GM12873 (cell line): ENCODE data around the gene REG3A.

Source experiments
- TF ChIP-seq, protein P1 (sequence below): IDR thresholded peaks from 2 replicates; pipeline ENCODE4 v1.5.1; 2012; ENCODE audit warnings: low read depth, mild to moderate bottlenecking, moderate library complexity, low read length, control low read depth; ENCODE audit not compliant: insufficient read depth; ENCODE audit errors: missing control alignments

REG3A gene

DNA sequence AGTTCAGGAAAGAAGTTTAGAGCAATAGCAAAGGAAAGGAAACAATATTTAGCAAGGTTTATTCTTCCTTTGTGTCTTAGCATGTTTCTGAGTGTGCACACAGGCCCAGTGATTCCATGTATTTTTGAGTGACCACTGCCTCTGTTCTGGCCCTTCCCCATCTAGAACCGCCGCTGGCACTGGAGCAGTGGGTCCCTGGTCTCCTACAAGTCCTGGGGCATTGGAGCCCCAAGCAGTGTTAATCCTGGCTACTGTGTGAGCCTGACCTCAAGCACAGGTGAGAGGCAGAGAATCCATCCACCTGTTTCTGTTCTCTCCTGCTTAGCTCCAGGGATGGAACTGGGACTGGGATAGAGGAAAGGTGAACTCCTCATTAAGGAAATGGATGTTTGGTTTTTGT lies 36.9 kb downstream of the REG3A start:
- TF ChIP-seq, protein P1, sequence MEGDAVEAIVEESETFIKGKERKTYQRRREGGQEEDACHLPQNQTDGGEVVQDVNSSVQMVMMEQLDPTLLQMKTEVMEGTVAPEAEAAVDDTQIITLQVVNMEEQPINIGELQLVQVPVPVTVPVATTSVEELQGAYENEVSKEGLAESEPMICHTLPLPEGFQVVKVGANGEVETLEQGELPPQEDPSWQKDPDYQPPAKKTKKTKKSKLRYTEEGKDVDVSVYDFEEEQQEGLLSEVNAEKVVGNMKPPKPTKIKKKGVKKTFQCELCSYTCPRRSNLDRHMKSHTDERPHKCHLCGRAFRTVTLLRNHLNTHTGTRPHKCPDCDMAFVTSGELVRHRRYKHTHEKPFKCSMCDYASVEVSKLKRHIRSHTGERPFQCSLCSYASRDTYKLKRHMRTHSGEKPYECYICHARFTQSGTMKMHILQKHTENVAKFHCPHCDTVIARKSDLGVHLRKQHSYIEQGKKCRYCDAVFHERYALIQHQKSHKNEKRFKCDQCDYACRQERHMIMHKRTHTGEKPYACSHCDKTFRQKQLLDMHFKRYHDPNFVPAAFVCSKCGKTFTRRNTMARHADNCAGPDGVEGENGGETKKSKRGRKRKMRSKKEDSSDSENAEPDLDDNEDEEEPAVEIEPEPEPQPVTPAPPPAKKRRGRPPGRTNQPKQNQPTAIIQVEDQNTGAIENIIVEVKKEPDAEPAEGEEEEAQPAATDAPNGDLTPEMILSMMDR, result no peak

GRCh38 chr2:79120194-79120713 lies 39.3 kb downstream of the REG3A start, which contains the start of gene REG1A:
TSS of gene REG1A (plus strand) at chr2:79120488. CDS start at chr2:79120862, 374 bp downstream.
- TF ChIP-seq, protein P1, result no peak

DNA sequence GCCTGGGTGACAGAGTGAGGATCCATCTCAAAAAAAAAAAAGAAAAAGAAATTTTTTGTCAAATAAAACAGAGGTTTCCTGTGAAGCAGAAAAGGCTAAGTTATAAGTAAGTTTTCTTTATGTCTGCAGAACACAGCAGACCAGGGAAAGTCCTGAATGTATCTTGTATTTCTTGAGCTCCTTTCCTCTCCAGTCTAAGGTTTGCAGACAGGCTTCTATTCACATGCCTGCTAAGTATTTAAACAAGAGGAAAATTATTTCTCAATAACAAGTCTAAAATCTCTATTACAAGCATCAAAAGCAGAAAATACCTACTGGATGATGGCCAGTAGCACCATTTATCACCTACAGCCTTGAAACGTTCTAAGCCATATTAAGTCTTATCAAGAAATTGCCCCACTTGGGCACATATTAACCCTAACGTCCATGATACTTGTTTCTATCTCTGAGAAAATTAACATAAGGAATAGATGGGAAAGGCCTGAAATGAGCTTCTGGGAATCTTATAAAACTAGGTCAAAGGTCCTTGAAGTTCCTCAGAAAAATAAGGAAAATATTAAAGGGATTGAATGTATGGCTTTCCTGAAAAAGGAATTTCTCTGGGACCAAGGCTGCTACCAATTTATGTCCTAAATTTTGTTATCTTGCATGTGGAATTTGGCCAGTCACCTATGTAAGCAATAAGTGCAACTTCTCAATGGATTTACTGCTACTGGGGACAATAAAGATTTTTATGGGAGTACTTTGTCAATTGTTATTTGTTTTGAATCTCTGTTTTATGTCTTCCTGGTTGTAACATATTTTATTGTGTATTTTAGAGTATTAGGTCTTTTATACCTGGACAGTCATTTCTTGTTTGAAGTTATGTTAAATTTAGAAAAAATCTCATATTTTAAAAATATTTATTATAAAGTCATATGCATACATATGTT lies 42.3 kb downstream of the REG3A start:
- TF ChIP-seq, protein P1, result no peak

DNA sequence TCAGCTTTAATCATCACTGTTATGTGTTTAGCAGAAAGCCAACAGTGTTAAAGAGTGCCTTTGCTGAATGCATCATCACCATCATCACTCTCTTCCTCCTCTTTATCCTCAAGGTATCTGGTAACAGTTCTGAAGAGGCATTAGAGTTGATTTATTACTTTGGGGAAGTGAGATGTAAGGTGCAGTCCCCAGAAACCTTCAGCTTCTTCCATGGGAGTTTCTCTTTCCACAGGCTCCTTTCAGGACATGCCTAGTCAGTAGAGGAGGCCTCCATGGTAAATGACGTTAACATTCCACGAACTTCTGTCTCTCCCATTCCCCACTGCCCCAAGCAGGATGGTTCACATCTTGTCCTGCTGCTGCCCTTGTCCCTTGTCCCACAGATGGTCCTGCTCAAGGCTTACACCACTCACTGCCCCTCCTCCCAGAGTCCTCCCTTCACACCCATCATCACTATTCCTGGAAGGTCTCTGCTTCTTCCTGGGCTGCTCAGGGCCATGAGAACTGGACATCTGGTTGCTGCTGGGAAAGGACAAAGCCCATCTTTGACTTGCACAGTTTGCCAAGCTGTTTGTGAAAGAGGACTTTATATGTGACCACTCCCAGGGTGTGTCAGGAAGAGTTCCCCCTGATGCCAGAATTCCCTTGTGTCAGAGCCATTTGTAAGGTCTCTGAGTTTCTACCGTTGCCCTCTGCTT lies 44.6 kb downstream of the REG3A start:
- TF ChIP-seq, protein P1, result no peak

- TF ChIP-seq, protein P1, result no peak
Observed at GRCh38 chr2:79112269-79112668, 47.3 kb downstream of the REG3A start.
